ENCODE data around the gene ANKS3. TPM values are rescaled to one million over a fixed set of nuclear protein-coding genes. Genes with fewer than 3 reads are reported as not detected.

Gene ANKS3
- total and polyA plus RNA-seq, 10 of the 15 experiments (the other 5 are each of a cell fraction or from before 2014, with no cell fraction given), result 0.29 to 14.2 (median 8.5) TPM

DNA sequence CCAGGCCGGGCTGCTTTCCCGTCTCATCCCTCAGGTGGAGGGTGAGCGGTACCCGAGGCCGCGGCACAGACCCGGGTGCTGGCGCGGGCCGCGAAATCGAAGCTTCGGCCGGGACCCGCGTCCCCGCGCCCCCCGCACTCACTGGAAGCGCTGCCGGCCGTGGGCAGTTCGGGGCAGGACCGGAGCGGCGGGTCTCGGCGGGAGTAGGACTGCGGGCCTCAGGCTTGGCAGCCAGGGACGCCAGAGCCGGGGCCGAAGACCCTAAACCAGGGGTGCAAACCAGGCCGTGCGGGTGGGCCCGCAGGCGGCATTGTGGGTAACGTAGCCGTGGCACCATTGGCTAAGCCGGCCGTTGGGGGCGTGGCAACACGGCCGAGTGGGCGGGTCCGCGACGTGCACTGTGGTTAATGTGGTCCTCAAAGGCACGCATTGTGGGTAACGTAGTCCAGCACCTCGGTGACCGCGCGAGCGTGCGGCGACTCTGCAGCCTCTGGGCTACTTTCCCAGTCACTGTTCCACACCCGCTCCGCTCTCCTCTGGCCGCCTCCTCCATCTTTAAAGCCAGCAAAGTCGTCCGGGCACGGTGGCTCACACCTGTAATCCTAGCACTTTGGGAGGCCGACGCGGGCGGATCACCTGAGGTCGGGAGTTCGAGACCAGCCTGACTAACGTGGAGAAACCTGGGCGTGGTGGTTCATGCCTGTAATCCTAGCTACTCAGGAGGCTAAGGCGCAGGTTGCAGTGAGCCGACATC lies 33.0 kb upstream of the ANKS3 start, which contains the start of gene ZNF500 (continued):
- TF ChIP-seq, protein P1, sequence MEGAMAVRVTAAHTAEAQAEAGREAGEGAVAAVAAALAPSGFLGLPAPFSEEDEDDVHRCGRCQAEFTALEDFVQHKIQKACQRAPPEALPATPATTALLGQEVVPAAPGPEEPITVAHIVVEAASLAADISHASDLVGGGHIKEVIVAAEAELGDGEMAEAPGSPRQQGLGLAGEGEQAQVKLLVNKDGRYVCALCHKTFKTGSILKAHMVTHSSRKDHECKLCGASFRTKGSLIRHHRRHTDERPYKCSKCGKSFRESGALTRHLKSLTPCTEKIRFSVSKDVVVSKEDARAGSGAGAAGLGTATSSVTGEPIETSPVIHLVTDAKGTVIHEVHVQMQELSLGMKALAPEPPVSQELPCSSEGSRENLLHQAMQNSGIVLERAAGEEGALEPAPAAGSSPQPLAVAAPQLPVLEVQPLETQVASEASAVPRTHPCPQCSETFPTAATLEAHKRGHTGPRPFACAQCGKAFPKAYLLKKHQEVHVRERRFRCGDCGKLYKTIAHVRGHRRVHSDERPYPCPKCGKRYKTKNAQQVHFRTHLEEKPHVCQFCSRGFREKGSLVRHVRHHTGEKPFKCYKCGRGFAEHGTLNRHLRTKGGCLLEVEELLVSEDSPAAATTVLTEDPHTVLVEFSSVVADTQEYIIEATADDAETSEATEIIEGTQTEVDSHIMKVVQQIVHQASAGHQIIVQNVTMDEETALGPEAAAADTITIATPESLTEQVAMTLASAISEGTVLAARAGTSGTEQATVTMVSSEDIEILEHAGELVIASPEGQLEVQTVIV (IDR thresholded peaks at IDR 0.05; ENCODE audit: borderline replicate concordance, partially characterized antibody), result no peak
- TF ChIP-seq BMI1 (IDR thresholded peaks at IDR 0.05; ENCODE audit: borderline replicate concordance) (no peak), PAX5 (IDR thresholded peaks at IDR 0.05; ENCODE audit: borderline replicate concordance, low read depth, low read length) (0 out of 2 replicates have a peak, but pooled peaks have one; percentile 10), LARP7 (IDR thresholded peaks at IDR 0.05) (peak; percentile 74), TCF7 (IDR thresholded peaks at IDR 0.05; ENCODE audit: borderline replicate concordance) (no peak), KAT2A (conservative IDR thresholded peaks at IDR 0.05; ENCODE audit: control insufficient read depth, low read depth, low read length) (no peak), ZNF207 (IDR thresholded peaks at IDR 0.05; ENCODE audit: borderline replicate concordance) (peak; percentile 69; the same call in 1 of the 2 replicates), ETV6 (conservative IDR thresholded peaks at IDR 0.05 in 1 of 2, IDR thresholded peaks at IDR 0.05 in 1 of 2; ENCODE audit: borderline replicate concordance in 1 of 2, low read depth in 1 of 2) (no peak), TCF3 (IDR thresholded peaks at IDR 0.05; ENCODE audit: borderline replicate concordance, insufficient read depth, low read depth, low read length) (no peak), MYC (IDR thresholded peaks at IDR 0.05; ENCODE audit: insufficient read depth, insufficient read length, insufficient replicate concordance, low read length, severe bottlenecking) (no peak), SREBF1 (IDR thresholded peaks at IDR 0.05; ENCODE audit: low read length) (no peak), TAF1 (IDR thresholded peaks at IDR 0.05; ENCODE audit: borderline replicate concordance, low read depth, low read length) (no peak)
- TF ChIP-seq, protein P2, sequence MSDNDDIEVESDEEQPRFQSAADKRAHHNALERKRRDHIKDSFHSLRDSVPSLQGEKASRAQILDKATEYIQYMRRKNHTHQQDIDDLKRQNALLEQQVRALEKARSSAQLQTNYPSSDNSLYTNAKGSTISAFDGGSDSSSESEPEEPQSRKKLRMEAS (IDR thresholded peaks at IDR 0.05; ENCODE audit: low read depth, low read length), result peak; percentile 73; the same call in 1 of the 2 replicates
- TF ChIP-seq, protein P3, sequence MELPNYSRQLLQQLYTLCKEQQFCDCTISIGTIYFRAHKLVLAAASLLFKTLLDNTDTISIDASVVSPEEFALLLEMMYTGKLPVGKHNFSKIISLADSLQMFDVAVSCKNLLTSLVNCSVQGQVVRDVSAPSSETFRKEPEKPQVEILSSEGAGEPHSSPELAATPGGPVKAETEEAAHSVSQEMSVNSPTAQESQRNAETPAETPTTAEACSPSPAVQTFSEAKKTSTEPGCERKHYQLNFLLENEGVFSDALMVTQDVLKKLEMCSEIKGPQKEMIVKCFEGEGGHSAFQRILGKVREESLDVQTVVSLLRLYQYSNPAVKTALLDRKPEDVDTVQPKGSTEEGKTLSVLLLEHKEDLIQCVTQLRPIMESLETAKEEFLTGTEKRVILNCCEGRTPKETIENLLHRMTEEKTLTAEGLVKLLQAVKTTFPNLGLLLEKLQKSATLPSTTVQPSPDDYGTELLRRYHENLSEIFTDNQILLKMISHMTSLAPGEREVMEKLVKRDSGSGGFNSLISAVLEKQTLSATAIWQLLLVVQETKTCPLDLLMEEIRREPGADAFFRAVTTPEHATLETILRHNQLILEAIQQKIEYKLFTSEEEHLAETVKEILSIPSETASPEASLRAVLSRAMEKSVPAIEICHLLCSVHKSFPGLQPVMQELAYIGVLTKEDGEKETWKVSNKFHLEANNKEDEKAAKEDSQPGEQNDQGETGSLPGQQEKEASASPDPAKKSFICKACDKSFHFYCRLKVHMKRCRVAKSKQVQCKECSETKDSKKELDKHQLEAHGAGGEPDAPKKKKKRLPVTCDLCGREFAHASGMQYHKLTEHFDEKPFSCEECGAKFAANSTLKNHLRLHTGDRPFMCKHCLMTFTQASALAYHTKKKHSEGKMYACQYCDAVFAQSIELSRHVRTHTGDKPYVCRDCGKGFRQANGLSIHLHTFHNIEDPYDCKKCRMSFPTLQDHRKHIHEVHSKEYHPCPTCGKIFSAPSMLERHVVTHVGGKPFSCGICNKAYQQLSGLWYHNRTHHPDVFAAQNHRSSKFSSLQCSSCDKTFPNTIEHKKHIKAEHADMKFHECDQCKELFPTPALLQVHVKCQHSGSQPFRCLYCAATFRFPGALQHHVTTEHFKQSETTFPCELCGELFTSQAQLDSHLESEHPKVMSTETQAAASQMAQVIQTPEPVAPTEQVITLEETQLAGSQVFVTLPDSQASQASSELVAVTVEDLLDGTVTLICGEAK (IDR thresholded peaks at IDR 0.05; ENCODE audit: borderline replicate concordance), result peak; percentile 30; the same call in 1 of the 2 replicates
- TF ChIP-seq, protein P4, sequence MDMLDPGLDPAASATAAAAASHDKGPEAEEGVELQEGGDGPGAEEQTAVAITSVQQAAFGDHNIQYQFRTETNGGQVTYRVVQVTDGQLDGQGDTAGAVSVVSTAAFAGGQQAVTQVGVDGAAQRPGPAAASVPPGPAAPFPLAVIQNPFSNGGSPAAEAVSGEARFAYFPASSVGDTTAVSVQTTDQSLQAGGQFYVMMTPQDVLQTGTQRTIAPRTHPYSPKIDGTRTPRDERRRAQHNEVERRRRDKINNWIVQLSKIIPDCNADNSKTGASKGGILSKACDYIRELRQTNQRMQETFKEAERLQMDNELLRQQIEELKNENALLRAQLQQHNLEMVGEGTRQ (IDR thresholded peaks at IDR 0.05; ENCODE audit: borderline replicate concordance, low read depth, low read length), result no peak
- TF ChIP-seq, protein P5, sequence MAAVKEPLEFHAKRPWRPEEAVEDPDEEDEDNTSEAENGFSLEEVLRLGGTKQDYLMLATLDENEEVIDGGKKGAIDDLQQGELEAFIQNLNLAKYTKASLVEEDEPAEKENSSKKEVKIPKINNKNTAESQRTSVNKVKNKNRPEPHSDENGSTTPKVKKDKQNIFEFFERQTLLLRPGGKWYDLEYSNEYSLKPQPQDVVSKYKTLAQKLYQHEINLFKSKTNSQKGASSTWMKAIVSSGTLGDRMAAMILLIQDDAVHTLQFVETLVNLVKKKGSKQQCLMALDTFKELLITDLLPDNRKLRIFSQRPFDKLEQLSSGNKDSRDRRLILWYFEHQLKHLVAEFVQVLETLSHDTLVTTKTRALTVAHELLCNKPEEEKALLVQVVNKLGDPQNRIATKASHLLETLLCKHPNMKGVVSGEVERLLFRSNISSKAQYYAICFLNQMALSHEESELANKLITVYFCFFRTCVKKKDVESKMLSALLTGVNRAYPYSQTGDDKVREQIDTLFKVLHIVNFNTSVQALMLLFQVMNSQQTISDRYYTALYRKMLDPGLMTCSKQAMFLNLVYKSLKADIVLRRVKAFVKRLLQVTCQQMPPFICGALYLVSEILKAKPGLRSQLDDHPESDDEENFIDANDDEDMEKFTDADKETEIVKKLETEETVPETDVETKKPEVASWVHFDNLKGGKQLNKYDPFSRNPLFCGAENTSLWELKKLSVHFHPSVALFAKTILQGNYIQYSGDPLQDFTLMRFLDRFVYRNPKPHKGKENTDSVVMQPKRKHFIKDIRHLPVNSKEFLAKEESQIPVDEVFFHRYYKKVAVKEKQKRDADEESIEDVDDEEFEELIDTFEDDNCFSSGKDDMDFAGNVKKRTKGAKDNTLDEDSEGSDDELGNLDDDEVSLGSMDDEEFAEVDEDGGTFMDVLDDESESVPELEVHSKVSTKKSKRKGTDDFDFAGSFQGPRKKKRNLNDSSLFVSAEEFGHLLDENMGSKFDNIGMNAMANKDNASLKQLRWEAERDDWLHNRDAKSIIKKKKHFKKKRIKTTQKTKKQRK (IDR thresholded peaks at IDR 0.05; ENCODE audit: low read depth, low read length), result no peak
